H54 (cell line): ENCODE measurements around the gene ABCF2.

Source experiments
- DNase-seq: peaks from one replicate; pipeline ENCODE4 v3.0.0; 2011; ENCODE audit warnings: low spot score, mixed read lengths; ENCODE audit not compliant: insufficient read length
- FAIRE-seq: peaks from 3 replicates; lab custom pipeline; 2011; peaks lifted over from hg19 to GRCh38; lab: Jason Lieb, UNC
- POLR2A ChIP-seq: IDR thresholded peaks from 2 replicates; pipeline ENCODE4 v1.6.1; 2011; ENCODE audit warnings: low read depth, mild to moderate bottlenecking, low read length

Gene ABCF2

DNA sequence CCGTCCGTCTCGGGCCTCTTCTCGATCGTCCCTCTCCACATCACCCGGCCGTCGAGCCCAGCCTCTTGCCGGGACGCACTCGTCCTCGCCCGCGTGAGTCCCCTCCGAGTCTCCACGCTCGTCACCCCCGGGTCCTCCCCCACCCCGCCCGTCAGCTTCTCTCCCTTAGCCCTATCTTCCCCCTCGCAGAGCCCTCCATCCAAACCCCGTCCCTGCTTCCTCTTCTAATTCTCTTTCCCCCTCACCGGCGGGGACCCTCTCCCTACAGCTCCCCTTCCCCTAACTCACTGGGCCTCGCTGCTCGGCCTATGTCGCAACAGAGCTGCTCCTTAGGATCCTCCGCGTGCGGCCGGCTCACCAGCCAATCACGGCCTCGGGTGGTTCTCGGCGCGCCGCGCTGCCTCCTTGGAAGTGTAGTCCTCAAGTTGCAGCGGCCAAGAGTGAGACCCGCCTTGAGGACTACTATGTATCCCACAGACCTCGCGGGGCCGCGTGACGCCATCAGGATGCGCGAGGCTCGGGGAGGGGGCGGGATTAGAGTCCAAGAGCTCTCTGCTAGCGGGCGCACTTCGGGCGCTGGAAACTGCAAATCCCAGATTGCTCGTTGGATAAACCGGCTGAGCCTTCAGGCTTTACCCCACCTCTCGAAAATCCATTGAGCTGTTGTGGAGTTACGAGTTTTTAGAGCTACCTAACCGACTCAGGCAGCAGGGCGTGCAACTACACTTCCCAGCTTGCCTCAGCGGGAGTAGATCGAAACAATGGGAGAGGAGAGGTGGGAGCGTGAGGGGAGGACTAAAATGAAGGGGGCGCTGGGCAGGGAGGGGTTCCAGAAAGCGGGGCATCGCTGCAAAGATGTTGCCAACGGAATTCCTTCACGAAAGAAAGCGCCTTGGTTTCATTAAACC is at the start of gene ABCF2:
Gene ABCF2 (minus strand): TSS at position 331 of the 908 bp plus-strand sequence. CDS start 747 bp downstream, outside the sequence.
- FAIRE-seq (no peak), DNase-seq (peak; percentile 98)
- TF ChIP-seq POLR2A, result peak; percentile 71

DNA sequence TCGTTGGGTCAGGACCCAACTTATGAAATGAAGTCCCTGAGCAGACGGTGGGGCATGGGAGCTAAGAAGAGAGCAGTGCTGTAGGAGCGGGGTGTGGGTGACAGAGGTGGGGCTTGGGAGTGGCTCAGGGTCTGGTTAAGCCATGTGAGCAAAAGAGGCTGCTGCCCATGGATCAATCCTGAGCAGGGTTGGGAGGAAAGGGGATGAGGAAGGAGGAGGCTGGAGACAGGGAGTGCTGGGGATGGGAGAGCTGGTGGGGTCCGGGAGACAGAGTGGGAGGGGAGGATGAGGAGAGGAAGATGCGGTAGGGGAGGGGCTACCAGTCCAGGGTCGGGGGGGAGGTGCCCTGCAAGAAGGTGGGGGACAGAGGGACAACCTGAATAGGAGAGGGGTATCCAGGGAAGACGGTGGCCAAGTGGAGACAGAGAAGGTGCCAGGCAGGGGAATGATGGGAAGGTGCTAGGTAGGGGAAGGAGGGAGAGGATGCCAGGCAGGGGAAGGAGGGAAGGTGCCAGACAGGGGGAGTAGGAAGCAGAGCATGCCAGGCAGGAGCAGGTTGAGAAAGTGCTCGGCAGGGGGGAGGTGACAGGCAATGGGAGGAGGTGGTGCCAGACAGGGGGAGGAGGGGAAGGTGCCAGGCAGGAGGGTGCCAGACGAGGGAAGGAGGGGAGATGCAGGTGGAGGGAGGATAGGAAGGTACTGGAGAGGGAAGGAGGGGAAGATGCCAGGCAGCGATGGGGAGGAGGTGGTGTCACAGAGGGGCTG is 49.0 kb upstream of the ABCF2 start:
- DNase-seq (no peak), FAIRE-seq (no peak)
- no peak for TF ChIP-seq POLR2A

DNA sequence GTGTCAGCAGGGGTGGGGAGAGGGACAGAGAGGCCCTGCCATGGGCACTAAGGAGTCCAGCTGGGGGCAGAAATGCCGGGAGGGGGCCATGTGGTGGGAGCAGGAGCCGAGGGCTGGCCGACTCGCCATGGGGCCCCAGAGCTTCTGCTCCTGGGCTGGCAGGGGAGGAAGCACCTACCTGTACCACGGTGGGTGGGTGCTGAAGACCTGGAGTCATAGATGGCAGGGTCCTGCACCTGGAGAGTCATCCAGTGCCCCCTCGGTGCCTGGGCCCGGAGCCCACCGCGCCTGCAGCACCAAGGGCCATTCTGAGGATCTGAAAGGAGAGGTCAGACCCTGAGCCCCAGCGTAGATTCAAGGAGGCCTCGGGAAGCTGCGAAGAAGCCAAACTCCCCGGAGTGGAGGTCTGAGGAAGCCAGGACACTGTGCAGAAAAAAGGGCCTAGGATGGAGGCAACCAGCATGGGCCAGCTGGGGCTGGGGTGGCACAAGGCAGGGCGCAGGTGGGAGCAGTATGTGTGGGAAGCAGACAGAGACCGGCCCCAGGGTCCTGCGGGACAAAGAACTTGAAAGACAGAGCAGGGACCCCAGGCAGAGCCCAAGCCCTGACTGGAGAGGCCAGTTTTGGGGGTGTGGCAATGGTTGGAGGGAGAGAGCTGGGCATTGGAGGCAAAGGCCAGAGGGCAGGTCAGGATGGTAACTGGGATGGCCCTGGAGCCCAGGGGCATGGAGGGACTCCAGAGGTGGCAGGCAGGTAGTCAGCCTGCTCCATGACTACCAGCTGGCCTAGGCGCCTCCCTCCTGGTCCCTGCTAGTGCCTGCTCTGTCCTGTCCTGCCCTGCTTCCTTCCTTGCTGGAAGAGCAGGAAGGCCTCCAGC is 48.2 kb upstream of the ABCF2 start:
- no peak for TF ChIP-seq POLR2A
- DNase-seq (no peak), FAIRE-seq (no peak)

DNA sequence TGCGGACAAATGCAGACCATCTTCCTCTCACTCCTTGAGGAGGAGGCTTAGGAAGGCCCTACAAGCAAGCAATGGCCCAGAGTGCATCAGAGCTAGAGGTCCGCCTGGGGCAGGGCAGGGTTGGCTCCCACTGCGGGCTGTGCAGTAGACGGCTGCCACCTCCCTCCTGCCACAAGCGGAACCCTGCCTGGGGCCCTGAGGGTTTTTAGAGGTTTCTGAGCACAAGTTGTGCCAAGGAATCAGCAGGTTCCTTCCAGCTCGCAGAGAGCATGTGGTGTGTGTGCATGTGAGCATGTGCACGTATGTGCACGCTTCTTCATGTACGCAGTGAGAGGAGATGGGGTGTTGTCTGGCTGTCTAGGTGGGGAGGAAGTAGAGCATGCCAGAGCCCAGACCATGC is 47.4 kb upstream of the ABCF2 start:
- FAIRE-seq (no peak), DNase-seq (no peak)
- no peak for TF ChIP-seq POLR2A

DNA sequence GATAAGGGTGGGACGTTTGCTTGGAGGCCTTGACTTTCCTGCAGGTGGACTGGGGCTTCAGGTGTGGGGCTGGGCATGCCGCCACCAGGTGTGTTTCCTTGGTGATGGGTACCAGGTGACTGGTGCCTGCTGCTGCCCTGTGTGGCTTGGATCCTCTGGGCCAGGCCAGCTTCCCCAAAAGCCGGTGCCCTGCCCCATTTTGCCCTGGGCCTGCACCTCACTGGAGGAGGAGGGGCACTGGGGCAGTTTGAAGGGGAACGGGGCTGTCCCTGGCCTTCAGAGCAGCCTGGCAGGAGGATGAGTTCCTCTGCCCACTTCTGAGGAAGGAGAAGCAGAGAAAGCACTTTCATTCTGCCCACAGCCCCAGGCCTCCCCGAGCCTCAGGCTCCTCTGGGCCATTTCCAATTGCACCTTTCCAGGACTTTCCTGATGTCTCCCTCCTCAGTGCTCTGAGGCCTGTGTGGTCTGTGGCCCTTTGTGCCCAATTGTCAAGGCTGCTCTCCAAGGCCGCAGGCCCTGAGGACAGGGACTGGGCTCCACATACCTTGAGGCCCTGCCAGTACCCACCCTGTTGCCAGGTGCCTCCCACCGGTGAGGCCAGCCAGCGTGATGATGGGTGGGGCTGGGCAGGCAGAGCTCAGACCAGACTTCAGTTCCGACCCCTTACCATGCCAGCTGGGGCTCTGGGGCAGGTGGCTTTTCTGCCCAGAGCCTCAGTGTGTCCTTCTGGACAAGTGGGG is 46.8 kb upstream of the ABCF2 start:
- FAIRE-seq, result no peak

DNA sequence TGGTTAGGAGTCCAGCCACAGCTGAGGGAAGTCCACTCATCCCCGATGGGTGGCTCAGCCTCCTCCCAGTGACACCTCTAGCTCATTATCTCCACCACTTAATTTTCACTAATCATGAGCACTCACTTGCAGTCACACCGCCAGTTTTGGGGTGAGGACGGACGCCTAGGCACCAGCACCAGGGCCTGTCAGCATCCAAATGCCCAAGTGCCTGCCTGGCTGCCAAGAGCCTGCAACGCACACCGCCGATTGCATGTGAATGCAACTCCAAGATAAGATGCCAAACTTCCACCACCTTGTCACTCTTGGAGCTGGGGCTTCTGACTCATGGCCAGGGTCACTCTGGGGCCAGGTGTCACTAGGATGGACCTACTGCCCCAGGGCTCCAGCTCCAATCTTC is 45.9 kb upstream of the ABCF2 start:
- no peak for TF ChIP-seq POLR2A
- DNase-seq (no peak), FAIRE-seq (no peak)

More for the DNA sequence above, 46.8 kb upstream of the ABCF2 start:
- no peak for DNase-seq
- no peak for TF ChIP-seq POLR2A

DNA sequence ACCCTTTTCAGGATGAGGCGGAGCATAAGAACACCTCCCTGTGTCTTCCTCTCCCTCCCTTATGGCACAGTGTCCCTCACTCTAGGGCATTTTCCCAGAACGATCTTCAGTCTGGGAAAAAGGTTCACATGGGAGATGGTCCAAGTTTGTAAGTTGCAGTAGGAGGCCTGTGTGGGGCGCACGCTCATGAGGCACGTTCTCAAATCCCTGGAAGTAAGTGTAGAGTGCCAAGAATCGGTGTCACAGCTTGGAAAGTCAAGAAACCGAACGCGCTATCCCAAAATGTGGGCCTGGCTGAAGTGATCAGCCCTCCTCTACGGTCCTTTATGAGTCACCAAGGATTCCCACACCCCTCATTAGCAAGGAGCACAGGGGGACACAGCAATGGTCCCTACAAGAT is 45.4 kb upstream of the ABCF2 start:
- DNase-seq (no peak), FAIRE-seq (no peak)
- no peak for TF ChIP-seq POLR2A

DNA sequence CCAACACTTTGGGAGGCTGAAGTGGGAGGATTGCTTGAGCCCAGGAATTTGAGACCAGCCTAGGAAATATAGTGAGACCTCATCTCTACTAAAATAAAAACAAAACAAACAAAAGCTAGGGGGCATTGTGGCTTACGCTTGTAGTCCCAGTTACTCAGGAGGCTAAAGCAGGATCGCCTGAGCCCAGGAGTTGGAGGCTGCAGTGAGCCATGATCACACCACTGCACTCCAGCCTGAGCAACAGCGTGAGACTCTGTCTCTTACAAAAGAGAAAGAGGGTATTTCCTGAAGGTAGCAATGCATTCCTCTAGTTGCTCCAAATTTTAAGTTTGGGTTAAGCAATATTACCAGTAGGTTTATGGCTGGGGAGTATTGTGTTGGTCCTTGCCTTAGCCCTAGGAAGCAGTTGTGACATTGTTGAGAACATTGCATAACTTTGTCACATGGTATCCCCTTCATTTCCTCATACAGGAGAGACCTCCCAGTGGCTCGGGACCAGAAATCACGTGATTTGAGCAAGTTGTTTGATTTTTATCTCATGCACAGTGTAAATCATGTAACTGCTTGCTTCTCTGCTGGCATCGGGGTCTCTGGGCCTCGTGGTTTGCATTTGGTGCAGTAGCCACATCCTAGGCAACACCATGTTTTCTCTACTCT is 44.8 kb upstream of the ABCF2 start:
- no peak for TF ChIP-seq POLR2A
- FAIRE-seq (no peak), DNase-seq (no peak)

DNA sequence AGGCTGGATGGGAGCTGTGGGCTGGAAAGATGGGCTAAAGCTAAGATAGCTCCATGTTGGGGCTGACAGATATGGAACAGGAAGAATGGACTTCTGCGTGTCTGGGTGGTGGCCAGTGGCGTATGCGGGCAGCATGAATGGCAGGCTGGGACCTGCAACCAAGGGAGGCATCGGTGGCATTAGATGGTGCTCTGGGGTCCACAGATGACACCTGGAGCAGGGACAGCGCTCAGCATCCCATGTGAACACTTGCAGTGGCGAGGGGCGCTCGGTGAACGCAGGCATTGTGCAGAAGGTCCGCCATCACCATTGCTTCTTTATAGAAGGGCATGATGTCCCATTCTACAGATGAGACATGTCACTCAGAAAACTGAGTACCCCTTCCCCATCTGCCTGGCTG is 42.5 kb upstream of the ABCF2 start:
- DNase-seq (no peak), FAIRE-seq (no peak)
- no peak for TF ChIP-seq POLR2A

DNA sequence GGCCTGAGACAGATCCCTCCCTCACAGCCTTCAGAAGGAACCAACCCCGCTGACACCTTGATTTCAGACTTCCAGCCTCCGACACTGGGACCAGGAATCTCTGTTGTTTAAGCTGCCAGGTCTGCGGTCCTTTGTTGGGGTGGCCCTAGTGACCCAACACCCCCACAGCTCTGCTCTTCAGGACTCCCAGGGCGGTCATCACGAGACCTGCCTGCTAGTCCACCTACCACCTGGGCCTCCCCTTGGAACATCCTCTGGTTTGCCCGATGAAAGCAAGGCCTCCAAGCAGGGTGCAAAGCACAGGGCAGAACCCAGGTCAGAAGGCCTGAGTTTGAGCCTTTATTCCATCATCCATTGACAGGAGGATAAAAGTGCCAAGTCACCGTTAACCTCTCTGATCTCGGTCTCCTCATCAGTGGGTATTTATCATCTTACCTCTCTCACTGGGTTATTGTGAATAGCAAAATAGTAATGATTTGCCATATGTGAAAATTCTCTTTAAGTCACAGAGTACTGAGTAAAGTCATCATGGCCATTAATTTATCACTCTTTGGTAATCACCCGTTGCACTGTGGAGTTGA is 38.4 kb upstream of the ABCF2 start:
- FAIRE-seq (no peak), DNase-seq (no peak)
- no peak for TF ChIP-seq POLR2A

DNA sequence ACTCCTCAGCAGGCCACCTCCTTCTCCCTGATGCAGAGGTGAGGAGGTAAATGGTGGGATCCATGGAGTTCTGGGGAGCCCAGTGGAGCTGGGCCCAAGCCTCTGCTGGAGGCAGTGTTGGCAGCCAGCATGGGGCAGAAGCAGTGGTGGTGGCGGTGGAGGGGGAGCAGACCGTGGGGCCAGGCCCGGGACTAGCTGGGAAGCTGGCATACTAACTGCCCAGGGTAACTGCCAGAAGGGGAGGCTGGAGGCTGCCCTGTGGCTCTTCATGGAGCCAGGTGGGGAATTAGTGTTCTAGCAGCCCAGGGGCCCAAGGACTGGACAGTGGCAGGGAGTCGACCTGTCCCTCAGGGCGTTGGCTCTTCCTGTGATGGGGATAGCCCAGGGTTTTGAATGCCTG is 37.6 kb upstream of the ABCF2 start:
- no peak for FAIRE-seq
- TF ChIP-seq POLR2A, result no peak

DNA sequence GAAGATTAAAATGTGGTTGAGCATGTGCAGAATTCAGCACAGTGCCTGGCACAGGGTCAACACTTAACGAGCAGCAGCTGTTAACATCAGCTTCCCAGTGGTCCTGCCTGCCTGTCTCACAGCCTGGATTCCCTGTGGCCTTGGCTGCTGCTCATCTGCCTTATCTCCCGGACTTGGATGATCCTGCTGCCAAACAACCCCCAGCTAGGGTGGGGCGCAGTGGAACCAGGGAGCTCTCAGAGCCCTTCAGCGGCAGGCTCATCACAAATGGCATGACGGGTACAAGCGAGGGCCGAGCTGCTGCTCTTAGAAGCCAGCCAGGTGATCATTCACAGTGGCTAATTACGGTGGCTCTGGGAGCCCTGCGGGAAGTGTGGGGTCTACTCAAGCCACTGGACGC is 34.5 kb upstream of the ABCF2 start:
- FAIRE-seq, result no peak
- no peak for TF ChIP-seq POLR2A

More for the DNA sequence above, 37.6 kb upstream of the ABCF2 start:
- DNase-seq, result no peak

More for the DNA sequence above, 34.5 kb upstream of the ABCF2 start:
- no peak for DNase-seq
